Frontal cortex (tissue), 4 donors: Measurements from ENCODE around the gene MYOF. TPM values are rescaled to one million over a fixed set of nuclear protein-coding genes. Genes with fewer than 3 reads are reported as not detected.
"Not testable (repeated sequence)": the region's sequence is repeated elsewhere in the genome, so short reads cannot be mapped to it uniquely, and the experiment has no call there.

Experiments
- DNase-seq, 2 donors: peaks; one replicate each; pipeline ENCODE4 v3.0.0; 2012; ENCODE audit warnings: low spot score in 2 of 2
- FAIRE-seq: peaks from 2 replicates; lab custom pipeline; 2012; peaks lifted over from hg19 to GRCh38; lab: Jason Lieb, UNC
- total RNA-seq: library from RNA; depleted of rRNA; stranded (reverse); fragments of >200 nt; gene quantifications from one replicate; pipeline ENCODE4 v1.2.3, GENCODE V29; 2014
- donor health status: control.
- donor health status: control.
- donor health status: control.

MYOF gene
- total RNA-seq, 1 donor from 2014 or later = 2.9 TPM

GRCh38 chr10:93436591-93437085 is 45.5 kb downstream of the MYOF start:
- FAIRE-seq = no peak
- DNase-seq = peak in 1 of 2 donors; percentile 34

GRCh38 chr10:93435621-93436397 is 46.3 kb downstream of the MYOF start:
- FAIRE-seq (no peak), DNase-seq (no peak)

GRCh38 chr10:93434991-93435491 is 47.1 kb downstream of the MYOF start:
- DNase-seq (no peak), FAIRE-seq (no peak)

DNA sequence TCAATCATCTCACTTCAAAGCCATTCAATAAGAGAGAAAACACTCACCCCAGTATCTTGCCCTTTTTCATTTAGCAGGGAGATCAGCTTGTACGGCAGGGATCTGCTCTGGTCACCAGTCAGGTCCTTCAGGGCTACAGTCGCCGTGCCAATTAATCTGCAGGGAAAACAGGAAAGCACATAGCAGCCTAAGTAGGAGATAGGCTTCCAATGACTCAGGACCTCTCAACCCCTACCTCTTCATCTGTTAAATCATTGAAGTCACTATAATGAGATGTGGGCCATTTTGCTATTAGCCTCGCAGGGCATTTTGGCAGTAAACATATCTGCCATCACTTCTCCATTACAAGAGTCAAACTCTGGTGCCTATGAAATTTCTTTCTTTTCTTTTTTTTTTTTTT is 50.8 kb downstream of the MYOF start:
- no peak for DNase-seq
- no peak for FAIRE-seq

GRCh38 chr10:93425861-93426260 is 56.3 kb downstream of the MYOF start:
- no peak for DNase-seq
- no peak for FAIRE-seq

DNA sequence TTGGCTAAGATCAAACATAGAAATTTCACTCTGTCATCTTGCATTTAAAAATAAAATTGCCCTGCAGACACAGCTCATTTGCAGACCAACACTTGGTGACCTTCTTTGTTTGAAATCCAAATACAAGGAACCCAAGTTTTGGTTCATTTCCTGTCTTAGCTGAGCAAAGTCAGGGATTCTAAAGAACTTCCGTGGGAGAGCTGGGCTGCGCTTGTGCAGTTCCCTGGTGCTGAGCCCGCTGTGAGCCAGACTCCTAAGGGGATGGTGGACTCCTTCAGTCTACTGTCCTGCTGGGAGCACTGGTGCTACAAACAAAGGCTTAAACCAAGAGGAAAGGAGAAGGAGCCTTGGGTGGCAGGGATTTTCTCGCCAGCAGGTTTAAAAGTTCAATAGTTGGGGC is 60.0 kb downstream of the MYOF start:
- FAIRE-seq (no peak), DNase-seq (no peak)

DNA sequence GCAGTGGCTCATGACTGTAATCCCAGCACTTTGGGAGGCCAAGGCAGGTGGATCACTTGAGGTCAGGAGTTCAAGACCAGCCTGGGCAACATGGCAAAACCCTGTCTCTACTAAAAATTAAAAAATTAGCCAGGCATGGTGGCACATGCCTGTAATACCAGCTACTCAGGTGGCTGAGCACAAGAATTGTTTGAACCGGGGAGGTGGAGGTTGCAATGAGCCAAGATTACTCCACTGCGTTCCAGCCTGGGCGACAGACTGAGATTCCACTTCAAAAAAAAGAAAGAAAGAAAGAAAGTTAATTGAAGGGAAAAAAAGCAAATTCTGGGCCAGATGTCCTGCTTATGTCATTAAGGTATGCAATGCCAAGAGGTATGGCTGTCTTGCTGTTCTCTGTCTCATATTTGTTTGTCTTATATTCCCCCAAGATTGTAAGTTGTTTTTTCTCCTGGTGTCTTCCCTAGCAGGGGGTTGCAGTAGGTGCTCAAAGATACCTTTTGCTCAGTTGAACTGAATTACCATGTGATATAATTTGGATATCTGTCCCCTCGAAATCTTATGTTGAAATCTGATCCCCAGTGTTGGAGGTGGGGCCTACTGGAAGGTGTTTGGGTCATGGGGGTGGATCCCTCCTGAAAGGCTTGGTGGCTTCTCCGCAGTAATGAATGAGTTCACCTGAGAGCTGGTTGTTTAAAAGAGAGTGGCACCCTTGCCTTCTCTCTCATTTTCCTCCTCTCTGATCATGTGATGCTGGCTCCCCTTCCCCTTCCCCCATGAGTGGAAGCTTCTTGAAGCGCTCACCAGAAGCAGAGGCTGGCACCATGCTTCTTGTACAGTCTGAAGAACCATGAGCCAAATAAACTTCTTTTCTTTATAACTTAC is 60.9 kb downstream of the MYOF start:
- DNase-seq (no peak), FAIRE-seq (no peak)

- peak in 1 of 2 donors; percentile 50 for DNase-seq
- FAIRE-seq = no peak
These were observed 62.0 kb downstream of the MYOF start for GRCh38 chr10:93420091-93420490.

- not testable (repeated sequence) for FAIRE-seq, DNase-seq
These were observed 63.1 kb downstream of the MYOF start for GRCh38 chr10:93419016-93419415.

GRCh38 chr10:93417921-93418320 is 64.2 kb downstream of the MYOF start:
- FAIRE-seq = no peak
- no peak for DNase-seq

DNA sequence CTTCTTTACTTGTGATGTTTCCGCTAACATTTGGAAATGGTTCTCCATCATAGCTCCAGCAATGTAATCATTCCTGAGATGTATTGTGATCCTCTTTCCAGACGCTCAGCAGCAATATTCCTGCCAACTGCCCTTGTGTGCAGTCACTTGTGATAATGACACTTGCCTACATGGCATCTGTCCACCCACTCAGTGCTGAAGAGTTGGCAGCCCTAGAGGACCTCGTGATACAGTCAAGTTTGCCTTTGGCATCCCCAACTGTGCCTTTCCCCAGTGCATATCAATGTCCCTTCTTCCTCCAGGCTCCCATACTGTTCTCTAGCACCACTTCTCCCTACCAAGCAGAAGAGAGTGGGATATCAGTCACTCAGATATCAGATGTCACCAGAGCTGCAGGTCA is 64.9 kb downstream of the MYOF start:
- DNase-seq (no peak), FAIRE-seq (no peak)

GRCh38 chr10:93416824-93417223 is 65.3 kb downstream of the MYOF start:
- FAIRE-seq (no peak), DNase-seq (no peak)

DNA sequence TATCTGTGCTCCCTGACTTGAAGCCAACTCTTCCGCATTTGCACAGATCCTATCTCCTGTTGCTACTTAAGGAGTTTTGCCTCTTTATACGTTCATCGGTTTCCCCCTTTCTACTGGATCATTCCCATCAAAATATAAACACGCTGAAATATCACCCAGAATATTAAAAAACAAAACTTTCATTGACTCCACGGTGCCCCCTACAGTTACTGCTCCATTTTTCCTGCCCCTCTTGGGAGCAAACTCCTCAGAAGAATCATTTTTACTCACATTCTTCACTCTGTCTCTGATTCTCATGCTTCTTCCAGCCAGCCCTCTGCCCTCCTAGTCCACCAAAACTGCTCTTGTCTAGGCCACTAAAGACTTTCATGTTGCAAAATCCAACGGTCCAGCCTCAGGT is 66.4 kb downstream of the MYOF start:
- no peak for DNase-seq
- no peak for FAIRE-seq

GRCh38 chr10:93413252-93413689 is 68.9 kb downstream of the MYOF start:
- FAIRE-seq (no peak), DNase-seq (no peak)

DNA sequence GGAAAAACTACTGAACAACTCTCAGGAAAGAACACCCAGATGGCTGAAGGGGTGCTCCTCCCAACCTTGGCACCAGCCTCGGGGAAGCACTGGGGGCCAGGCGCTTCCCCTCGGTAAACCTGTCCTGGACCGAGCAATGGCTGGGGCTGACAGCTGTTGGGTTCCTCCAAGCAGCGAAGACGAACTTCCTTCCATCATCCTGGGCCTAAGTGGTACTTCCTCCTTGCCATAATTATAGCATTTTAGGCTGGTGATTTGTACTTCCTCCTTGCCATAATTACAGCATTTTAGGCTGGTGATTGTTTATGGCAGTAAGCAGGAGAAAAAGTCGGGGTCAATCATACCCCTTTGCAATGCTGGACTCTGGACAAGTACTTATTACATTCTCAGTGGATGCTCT is 69.3 kb downstream of the MYOF start:
- FAIRE-seq = no peak

GRCh38 chr10:93410697-93411348 is 71.3 kb downstream of the MYOF start:
- no peak for DNase-seq

More for the DNA sequence above, 69.3 kb downstream of the MYOF start:
- no peak for DNase-seq

DNA sequence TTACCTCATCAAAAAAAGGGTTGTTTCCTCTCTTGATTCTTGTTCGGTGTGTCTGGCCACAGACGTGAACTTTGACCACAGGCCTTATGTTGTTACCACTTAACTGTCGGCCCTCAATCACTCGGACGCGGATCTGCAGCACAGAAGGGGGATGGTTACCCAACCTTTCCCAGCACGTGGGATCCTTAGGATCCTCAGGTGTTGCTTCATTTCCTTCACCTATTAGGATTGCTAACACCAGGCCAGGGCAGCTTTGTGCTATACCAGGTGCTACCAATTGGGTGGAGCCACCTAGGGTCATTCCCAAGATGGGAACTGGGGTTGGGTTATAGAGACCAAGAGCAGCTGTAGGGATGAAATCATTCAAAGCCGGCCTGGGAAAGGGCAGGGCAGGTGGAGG is 73.4 kb downstream of the MYOF start:
- no peak for FAIRE-seq
- no peak for DNase-seq

More at GRCh38 chr10:93410697-93411348, 71.3 kb downstream of the MYOF start:
- FAIRE-seq = no peak

- DNase-seq (no peak), FAIRE-seq (no peak)
These were observed 75.6 kb downstream of the MYOF start for GRCh38 chr10:93406364-93407145.

- DNase-seq (no peak), FAIRE-seq (no peak)
These were observed 78.1 kb downstream of the MYOF start for GRCh38 chr10:93404048-93404354.
